Adrenal gland (tissue), 5 donors: ENCODE data around the gene DCUN1D2.

Experiments
- CTCF ChIP-seq, 6 experiments: fragments of 450-650 bp in 4 of 6; fragments of 200-600 bp in 2 of 6; sonication (generic) in 1 of 6; IDR thresholded peaks; 1 replicate in 5 of 6; 2 replicates in 1 of 6; pipeline versions ENCODE4 v1.5.1 to v1.8.0; 2016 to 2021; ENCODE audit warnings: antibody characterized with exemption in 6 of 6, mild to moderate bottlenecking in 2 of 6, moderate library complexity in 1 of 6
- POLR2A ChIP-seq, 2 donors: fragments of 450-650 bp; IDR thresholded peaks; one replicate each; pipeline ENCODE4 v1.6.1; 2017; ENCODE audit warnings: antibody characterized with exemption in 2 of 2, mild to moderate bottlenecking in 2 of 2, moderate library complexity in 1 of 2
- donor health status: DM: no; HTN: no; CAD: no.

- TF ChIP-seq POLR2A (IDR thresholded peaks at IDR 0.05): no peak
- TF ChIP-seq CTCF (IDR thresholded peaks at IDR 0.05): no peak
Measured at GRCh38 chr13:113460064-113460555, 30.4 kb downstream of the DCUN1D2 start.
